Skeletal muscle cell (primary cell): ENCODE data around the gene CCT3.
"Not testable (repeated sequence)": the region's sequence is repeated elsewhere in the genome, so short reads cannot be mapped to it uniquely, and the experiment has no call there.

Source experiments
- DNase-seq: peaks from one replicate; pipeline ENCODE4 v3.0.0-alpha.2; 2010; ENCODE audit warnings: low read depth
- H3K4me3 ChIP-seq: 2 replicates; pipeline ENCODE4 v1.5.1; 2011; ENCODE audit warnings: low read depth, mild to moderate bottlenecking, control low read depth, low read length, moderate library complexity

CCT3 gene

DNA sequence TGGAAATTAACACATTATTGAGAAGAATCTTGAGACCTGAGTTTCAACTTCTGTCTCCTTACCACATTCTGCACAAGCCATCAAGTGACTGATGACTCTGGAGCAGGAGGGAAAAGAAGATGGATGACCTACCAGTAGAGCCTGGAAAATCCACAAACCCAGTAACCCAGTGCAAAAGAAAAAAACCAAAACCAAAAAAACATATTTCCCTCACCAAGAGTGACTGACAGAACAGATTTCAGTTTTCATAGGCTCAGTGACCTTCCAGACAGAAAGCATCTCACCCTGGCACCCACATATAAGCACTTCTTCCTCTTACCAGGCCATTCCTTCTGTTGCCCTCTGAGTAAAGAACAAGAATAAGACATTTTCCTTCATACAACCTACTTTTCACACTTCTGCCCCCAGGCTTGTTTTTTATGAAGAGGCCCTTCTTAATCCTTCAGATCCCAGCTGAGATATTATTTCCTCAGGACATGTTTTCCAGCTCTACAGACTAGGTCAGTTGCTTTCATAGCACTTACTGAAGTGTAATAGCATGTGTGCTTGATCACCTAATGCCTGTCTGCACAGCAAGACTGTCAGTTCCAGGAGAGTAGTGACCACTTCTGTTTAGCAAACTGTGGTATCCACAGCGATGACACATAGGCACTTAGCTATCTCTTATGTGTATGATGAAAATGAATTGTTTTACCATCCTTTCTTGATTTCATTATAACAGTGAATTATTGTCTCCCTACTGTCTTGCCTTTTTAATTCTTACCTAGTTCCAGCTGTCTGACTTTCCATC, 4.3 kb upstream of the CCT3 start:
- DNase-seq: no peak
- H3K4me3 ChIP-seq: no peak overlapping the region

GRCh38 chr1:156337888-156338179, 258 bp downstream of the CCT3 start:
- peak overlapping the region; percentile 83 for H3K4me3 ChIP-seq
- no peak for DNase-seq

- no peak for DNase-seq
- peak overlapping the region; percentile 83 for H3K4me3 ChIP-seq
These were observed 822 bp downstream of the CCT3 start for GRCh38 chr1:156337052-156337887.

DNA sequence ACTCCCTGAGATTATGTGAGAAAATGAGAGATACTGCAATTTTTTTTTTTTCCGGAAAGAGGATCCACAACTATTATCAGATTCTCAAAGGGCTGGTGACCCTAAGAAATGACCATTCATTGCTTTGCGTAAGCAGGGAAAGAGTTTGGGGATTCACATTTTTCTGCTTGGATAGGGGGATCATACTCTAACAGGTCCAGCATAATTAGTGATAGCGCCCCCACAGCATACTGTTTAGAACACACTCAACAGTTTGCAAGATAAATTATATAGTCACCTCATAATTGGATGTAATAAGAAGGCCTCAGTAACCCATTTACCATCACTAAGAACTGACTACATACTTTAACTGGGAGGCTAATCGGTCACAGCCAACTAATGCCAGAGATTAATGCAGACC, 1.9 kb downstream of the CCT3 start:
- peak overlapping the region; percentile 83 for H3K4me3 ChIP-seq
- no peak for DNase-seq

DNA sequence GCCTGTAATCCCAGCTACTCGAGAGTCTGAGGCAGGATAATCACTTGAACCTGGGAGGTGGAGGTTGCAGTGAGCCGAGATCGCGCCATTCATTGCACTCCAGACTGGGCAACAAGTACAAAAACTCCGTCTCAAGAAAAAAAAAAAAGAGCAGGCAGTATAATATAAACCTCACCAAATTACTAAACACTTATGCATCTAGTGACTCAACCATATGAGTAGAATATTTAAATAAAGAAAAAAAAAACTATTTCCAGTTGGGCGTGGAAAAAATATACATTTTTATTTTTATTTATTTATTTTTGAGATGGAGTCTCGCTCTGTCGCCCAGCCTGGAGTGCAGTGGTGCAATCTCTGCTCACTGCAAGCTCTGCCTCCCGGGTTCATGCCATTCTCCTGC, 14.9 kb downstream of the CCT3 start:
- H3K4me3 ChIP-seq: not testable (repeated sequence)

DNA sequence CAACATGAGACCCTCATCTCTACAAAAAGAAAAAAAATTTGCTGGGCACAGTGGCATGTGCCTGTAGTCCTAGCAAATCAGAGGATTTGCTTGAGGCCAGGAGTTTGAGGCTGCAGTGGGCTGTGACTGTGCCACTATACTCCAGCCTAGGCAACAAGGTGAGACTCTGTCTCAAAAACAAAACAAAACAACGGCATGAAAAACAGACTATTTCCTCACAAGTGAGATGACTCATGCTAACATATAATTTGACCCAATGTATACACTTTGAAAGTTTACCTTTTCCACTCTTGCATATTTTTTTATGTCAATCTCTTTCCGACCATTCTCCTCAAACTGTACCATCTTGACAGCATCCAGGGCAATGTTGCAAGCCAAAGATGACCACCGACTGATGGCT, 17.5 kb downstream of the CCT3 start:
- DNase-seq: no peak
- H3K4me3 ChIP-seq: no peak overlapping the region

More for the DNA sequence above, 14.9 kb downstream of the CCT3 start:
- not testable (repeated sequence) for DNase-seq

DNA sequence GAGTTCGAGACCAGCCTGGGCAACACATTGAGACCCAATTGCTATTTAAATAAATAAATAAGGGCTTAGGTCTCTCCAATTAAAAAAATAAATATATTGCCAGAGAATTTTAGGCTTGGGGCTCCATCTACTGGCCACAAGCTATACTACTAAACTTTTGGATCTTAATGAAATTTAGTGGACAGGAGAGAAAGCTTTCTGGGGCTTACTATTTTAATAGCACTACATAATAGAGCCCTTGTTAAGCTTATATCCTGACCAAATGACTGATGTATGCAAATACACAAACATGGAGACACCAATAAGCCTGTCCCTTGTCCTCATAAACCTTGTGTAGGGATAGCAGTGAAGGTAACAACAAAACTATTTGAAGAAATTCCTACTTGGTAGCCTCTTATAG, 18.4 kb downstream of the CCT3 start:
- H3K4me3 ChIP-seq: no peak overlapping the region
- DNase-seq: no peak

GRCh38 chr1:156316909-156317308, 21.2 kb downstream of the CCT3 start:
- no peak for DNase-seq
- H3K4me3 ChIP-seq: no peak overlapping the region

DNA sequence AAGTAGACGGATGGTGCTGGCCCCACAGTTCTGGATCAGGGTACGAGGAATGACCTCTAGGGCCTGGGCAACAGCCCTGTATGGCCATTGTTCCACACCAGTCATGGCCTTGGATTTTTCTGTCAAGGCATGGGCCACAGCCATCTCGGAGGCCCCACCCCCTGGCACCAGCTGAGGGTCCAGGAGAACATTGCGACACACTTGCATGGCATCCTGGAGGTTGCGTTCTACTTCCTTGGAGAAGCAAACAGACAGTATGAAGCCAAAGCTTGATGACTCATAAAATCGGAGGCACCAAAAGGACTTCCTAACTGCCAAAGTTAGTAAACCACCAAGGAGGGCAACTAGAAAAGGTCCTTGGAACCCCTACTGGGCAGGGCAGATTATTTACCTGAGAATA, 27.1 kb downstream of the CCT3 start:
- peak; percentile 14 for DNase-seq

GRCh38 chr1:156308078-156308477, 30.0 kb downstream of the CCT3 start:
- no peak overlapping the region for H3K4me3 ChIP-seq
- no peak for DNase-seq

More for the DNA sequence above, 27.1 kb downstream of the CCT3 start:
- no peak overlapping the region for H3K4me3 ChIP-seq

DNA sequence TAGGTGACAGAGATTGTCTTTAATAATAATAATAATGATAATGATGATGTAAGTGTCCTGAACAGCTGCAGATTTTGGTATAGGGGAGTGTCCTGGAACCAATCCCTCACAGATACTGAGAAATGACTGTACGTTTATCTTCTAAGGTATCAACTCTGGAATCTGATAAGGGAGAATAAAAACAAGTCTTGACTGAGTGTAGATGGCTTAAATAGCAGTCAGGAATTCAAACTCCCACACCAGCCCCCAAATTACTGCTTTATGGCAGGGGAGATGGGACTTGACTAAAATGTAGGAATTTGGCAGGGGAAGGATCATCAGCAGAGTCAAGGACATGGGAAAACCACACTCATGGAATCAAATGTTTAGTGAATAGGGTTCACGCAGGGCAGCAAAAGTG, 32.9 kb downstream of the CCT3 start:
- H3K4me3 ChIP-seq: no peak overlapping the region
- no peak for DNase-seq

- no peak for DNase-seq
- H3K4me3 ChIP-seq: no peak overlapping the region
These were observed 34.9 kb downstream of the CCT3 start for GRCh38 chr1:156303241-156303640.

DNA sequence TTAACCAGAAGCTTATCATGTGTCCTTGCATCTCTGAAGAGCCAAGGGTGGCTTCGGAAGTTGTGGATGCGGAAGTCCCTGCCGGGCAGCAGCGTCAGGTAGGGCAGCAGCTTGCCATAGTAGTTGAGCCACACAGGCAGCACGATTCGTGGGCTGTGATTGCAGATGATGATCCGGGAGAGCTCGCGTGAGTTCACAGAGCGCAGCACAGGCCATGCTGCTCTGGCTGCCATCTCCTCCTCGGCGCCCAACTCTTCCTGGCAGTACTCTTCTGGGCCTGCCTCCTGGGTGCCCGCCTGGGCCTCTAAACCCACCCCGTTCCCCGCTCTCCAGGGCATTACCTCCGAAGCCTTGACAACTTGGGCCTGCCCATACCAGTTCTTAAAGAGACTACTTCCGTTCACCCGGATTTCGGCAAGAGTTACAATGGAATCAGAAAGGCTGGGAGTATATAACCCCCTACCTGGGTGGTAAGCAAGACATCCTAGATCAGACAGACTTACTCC, 39.2 kb downstream of the CCT3 start, which contains the start of gene VHLL:
VHLL (minus strand) TSS at position 456 of the 506 bp plus-strand sequence; CDS start at position 338, 118 bp downstream.
- no peak for DNase-seq
- no peak within 1 kb of the TSS for H3K4me3 ChIP-seq

DNA sequence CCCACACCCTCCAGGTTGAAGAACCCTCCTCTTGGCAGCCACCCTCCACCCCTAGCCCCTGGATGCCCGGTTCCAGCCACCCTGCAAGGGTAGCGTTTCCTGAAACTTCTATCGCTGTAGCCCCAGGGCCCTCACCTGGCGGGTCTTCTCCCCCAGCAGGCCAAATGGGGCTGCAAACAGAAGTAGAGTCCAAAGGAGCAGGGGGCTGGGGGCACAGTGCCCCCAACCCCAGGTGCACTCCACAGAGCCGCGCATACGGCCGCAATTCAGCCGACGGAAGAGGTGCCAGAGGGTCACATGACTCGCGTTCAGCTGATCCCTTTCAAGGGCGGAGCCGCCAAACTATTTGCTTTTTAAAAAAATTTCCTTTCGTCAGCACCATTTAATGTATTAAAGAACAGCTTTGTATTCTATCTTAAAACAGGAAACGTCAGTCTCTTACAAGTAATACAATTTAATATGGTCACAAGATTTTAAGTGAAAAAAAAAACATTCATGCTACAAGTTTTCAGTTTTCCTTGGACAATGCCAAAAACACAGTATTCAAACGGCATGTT, 42.6 kb downstream of the CCT3 start, which contains the start of gene GLMP:
GLMP (minus strand) TSS at position 289 of the 557 bp plus-strand sequence; CDS start at position 255, 34 bp downstream.
- no peak for DNase-seq
- H3K4me3 ChIP-seq: peak within 1 kb of the TSS; percentile 91

- no peak for DNase-seq
- H3K4me3 ChIP-seq: no peak overlapping the region
These were observed 44.2 kb downstream of the CCT3 start for GRCh38 chr1:156293895-156294294.

DNA sequence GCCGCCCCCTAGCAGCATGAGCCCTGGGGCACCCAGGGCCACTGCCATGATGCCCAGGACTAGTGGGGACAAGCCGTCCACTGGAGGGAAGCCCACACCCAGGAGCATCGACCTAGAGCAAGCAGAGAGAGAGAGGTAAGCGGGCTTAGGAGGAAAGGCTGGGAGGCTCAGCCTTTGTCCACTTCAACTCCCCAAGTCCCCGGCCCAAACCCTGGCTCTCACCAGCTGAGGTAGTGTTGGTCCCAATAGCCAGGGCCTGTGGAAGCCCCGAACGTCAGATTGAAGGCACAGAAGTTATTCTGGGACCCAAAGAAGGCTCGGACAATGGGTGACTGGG, 45.0 kb downstream of the CCT3 start:
- H3K4me3 ChIP-seq: no peak overlapping the region
- no peak for DNase-seq

DNA sequence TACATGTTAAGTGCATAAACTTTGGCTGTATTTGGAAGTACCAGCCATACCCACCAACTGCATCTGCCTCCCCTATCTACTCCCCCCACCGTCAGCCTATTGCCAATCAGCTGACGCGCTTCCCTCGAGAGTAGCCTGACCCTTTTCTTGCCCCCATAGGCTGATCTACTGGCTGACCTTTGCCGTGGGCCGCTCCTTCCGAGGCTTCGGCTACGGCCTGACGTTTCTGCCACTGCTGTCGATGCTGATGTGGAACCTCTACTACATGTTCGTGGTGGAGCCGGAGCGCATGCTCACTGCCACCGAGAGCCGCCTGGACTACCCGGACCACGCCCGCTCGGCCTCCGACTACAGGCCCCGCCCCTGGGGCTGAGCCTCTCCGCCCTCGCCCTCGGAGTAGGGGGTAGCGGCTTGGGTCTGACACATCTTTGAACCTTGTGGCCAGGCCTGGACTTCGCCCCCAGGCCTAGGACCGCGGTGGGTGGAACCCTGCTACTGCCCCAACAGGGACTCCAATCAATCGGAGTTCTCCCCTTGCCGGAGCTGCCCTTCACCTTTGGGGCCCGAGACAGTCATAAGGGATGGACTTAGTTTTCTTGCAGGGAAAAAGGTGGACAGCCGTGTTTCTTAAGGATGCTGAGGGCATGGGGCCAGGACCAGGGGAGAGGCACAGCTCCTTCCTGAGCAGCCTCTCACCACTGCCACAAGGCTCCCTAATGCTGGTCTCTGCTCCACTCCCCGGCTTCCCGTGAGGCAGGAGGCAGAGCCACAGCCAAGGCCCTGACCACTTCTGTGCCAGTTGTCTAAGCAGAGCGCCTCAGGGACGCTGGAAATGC, 46.6 kb downstream of the CCT3 start:
- H3K4me3 ChIP-seq: peak overlapping the region; percentile 60
- DNase-seq: peak; percentile 43

GRCh38 chr1:156289857-156290256, 48.2 kb downstream of the CCT3 start:
- no peak overlapping the region for H3K4me3 ChIP-seq

DNA sequence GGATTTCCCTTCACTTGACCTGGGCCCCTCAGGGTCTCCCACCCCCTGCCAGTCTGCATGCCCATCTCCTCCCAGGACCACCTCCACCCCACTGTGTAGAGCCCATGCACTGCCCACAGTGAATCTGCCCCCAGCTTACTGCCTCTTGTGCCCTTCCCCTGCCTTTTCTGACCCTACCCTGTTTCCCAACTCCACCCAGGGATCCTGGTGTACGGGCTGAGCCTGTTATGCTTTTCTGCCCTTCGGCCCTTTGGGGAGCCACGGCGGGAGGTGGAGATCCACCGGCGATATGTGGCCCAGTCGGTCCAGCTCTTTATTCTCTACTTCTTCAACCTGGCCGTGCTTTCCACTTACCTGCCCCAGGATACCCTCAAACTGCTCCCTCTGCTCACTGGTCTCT, 52.0 kb downstream of the CCT3 start:
- no peak for DNase-seq
- H3K4me3 ChIP-seq: no peak overlapping the region

More at GRCh38 chr1:156289857-156290256, 48.2 kb downstream of the CCT3 start:
- DNase-seq: no peak
